Karpas-422 (cell line): ENCODE data around the gene CTNNA1. TPM values are rescaled to one million over a fixed set of nuclear protein-coding genes. Genes with fewer than 3 reads are reported as not detected.

Experiments
- DNase-seq: peaks from one replicate; pipeline ENCODE4 v3.0.0-alpha.2; 2015
- H2AFZ ChIP-seq: fragments of 200-600 bp; sonication (generic); 2 replicates; pipeline ENCODE4 v1.6.1; 2014; ENCODE audit warnings: antibody characterized with exemption, low read length, mixed read lengths
- H3K27ac ChIP-seq: fragments of 200-600 bp; sonication (generic); 2 replicates; pipeline ENCODE4 v1.5.1; 2014; ENCODE audit warnings: mild to moderate bottlenecking, low read length, moderate library complexity
- H3K27me3 ChIP-seq: fragments of 200-600 bp; sonication (generic); 2 replicates; pipeline ENCODE4 v1.6.1; 2014; ENCODE audit warnings: low read length, mixed read lengths
- H3K36me3 ChIP-seq: fragments of 200-600 bp; sonication (generic); 2 replicates; pipeline ENCODE4 v1.6.1; 2014; ENCODE audit warnings: low read length, mixed read lengths; ENCODE audit not compliant: insufficient read depth
- H3K4me1 ChIP-seq: fragments of 200-600 bp; sonication (generic); 2 replicates; pipeline ENCODE4 v1.6.1; 2014; ENCODE audit warnings: mild to moderate bottlenecking, low read length, mixed read lengths
- H3K4me2 ChIP-seq: fragments of 200-600 bp; sonication (generic); 2 replicates; pipeline ENCODE4 v1.6.1; 2014; ENCODE audit warnings: low read length, low read depth, mild to moderate bottlenecking; ENCODE audit not compliant: poor library complexity, severe bottlenecking
- H3K4me3 ChIP-seq: fragments of 200-600 bp; sonication (generic); 2 replicates; pipeline ENCODE4 v1.5.1; 2014; ENCODE audit warnings: mild to moderate bottlenecking, antibody characterized with exemption, low read length, mixed read lengths
- H3K79me2 ChIP-seq: fragments of 200-600 bp; sonication (generic); 2 replicates; pipeline ENCODE4 v1.6.1; 2014; ENCODE audit warnings: mild to moderate bottlenecking, low read length, mixed read lengths
- H3K9ac ChIP-seq: fragments of 200-600 bp; sonication (generic); 2 replicates; pipeline ENCODE4 v1.6.0; 2014; ENCODE audit warnings: low read length
- H3K9me2 ChIP-seq: fragments of 200-600 bp; sonication (generic), shearing (Covaris generic); replicated peaks from 2 replicates; pipeline ENCODE4 v1.6.0; 2014; ENCODE audit warnings: mild to moderate bottlenecking, low read length, moderate library complexity; ENCODE audit not compliant: insufficient read depth
- H3K9me3 ChIP-seq: fragments of 300-700, 200-600 bp; sonication (generic); 2 replicates; pipeline ENCODE4 v1.6.1; 2014; ENCODE audit warnings: low read length, mixed read lengths
- H4K20me1 ChIP-seq: fragments of 200-600 bp; sonication (generic); 2 replicates; pipeline ENCODE4 v1.6.1; 2014; ENCODE audit warnings: mild to moderate bottlenecking, antibody characterized with exemption, low read length, low read depth; ENCODE audit not compliant: insufficient read depth
- total RNA-seq: library from RNA; depleted of rRNA; stranded (reverse); fragments of >200 nt; shearing (Covaris generic); gene quantifications from 2 replicates; pipeline ENCODE4 v1.2.3, GENCODE V29; 2014; ENCODE audit warnings: low replicate concordance

Gene CTNNA1
- total RNA-seq, 1 experiment from 2014 or later, result 13.2 TPM

DNA sequence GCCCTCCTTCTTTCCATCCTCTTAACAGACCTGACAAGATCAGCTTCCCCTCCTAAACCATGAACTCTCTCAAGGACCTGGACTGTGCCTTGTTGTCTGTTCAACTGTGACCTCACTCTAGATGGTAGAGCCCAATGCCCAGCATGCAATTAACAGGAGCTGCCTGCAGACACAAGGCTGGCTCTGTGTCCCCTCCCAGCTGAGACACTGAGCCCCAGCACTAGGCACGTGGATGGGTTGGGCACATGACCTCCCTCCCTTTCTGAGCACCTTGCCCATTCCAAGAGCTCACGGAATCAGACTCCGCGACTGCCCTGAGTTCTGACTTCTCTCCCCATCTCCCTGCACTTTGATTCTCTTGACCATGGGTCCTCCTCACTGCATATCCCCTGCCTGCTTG is 215.4 kb downstream of the CTNNA1 start:
- no peaks in the 10 kb centered on the region for H3K36me3 ChIP-seq
- DNase-seq, result no peak
- H3K4me3 ChIP-seq, result no peak overlapping the region
- H3K27ac ChIP-seq, result no peak overlapping the region
- no peak overlapping the region for H2AFZ ChIP-seq
- no peak overlapping the region for H3K9ac ChIP-seq
- H3K9me2 ChIP-seq, result no peaks in the 10 kb centered on the region
- H3K4me2 ChIP-seq, result no peak overlapping the region
- no peaks in the 10 kb centered on the region for H3K9me3 ChIP-seq
- no peaks in the 10 kb centered on the region for H3K4me1 ChIP-seq
- H3K79me2 ChIP-seq, result no peaks in the 10 kb centered on the region
- no peaks in the 10 kb centered on the region for H3K27me3 ChIP-seq
- H4K20me1 ChIP-seq, result 0 out of 2 replicates have a peak, but pooled peaks cover 9% of the 10 kb centered on the region

DNA sequence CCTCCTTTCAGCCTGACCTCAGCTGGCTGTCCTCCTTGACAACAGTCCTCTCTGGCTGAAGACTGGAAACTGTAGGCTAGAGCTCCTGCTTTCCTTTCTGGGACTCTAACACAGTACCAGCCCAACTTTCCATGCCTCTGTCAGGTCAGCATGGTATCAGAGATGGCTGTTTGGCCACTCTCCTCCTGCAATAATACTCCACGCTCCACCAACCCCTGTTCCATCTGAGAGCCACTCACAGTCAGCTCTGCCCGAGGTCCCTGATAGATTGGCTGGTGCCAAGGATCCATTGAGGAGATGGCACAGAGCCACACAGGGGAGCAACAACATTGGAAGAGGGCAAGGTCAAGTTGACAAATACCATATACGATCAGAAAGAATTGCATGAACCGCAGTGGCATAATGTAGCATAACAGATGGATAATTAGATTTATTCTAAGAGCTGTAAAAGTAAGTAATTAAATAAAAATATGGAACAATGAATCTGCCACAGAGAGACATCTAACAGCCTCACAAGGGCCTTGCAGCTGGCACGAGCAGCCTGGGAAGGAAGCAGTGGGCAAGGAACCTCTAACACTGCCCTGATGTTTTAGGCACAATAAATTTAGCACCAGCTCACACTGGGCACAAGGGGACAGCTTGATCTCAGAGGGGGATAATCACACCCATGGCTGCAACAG is 216.2 kb downstream of the CTNNA1 start:
- Histone ChIP-seq H3K9me2 (no peaks in the 10 kb centered on the region), H3K9ac (no peak overlapping the region), H4K20me1 (0 out of 2 replicates have a peak, but pooled peaks cover 9% of the 10 kb centered on the region), H3K4me1 (no peaks in the 10 kb centered on the region), H3K4me3 (no peak overlapping the region), H3K9me3 (no peaks in the 10 kb centered on the region), H3K27ac (no peak overlapping the region), H3K79me2 (no peaks in the 10 kb centered on the region), H2AFZ (no peak overlapping the region), H3K4me2 (no peak overlapping the region), H3K36me3 (no peaks in the 10 kb centered on the region), H3K27me3 (no peaks in the 10 kb centered on the region)
- DNase-seq, result no peak

DNA sequence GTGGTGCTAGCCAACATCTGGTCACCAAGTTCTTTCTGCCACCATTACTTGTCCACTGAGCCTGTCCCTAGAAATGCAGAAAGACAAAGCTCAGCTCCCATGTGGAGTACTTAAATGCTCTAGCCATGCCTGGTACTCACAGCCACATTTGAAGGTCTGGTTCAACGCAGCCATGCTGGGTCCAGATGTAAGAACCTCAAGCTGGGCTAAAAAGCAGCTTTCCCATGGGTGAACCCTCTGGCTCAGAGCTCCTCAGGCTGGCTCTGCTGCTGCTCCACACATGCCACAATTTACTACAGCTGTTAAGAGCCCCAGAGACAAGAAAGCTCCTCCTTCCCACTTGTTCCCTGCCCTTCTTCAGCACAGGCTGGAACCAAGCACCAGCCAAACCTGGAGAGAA is 219.0 kb downstream of the CTNNA1 start:
- Histone ChIP-seq H3K36me3 (no peaks in the 10 kb centered on the region), H3K4me3 (no peak overlapping the region), H2AFZ (no peak overlapping the region), H3K27ac (no peak overlapping the region), H4K20me1 (0 out of 2 replicates have a peak, but pooled peaks cover 3% of the 10 kb centered on the region), H3K4me1 (no peaks in the 10 kb centered on the region), H3K9me3 (no peaks in the 10 kb centered on the region), H3K79me2 (no peaks in the 10 kb centered on the region), H3K9ac (no peak overlapping the region), H3K9me2 (no peaks in the 10 kb centered on the region), H3K27me3 (no peaks in the 10 kb centered on the region), H3K4me2 (no peak overlapping the region)
- no peak for DNase-seq

DNA sequence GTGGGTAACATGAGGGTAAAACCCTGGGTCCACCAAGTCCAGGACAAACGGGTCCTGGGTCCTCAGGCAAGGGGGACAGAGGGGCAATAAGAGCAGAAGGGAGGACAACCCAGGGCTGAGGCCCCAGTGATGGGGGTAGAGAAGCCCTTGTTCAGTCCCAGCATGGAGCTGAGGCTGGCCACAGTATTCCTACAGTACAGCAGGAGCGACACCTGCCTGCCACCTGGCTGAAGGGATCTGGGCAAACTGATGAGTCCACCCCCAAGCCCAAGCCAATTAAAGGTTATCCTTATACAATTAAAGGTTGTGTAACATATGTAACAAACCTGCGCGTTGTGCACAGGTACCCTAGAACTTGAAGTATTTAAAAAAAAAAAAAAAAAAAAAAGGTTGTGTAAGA is 219.6 kb downstream of the CTNNA1 start:
- H3K79me2 ChIP-seq, result no peaks in the 10 kb centered on the region
- DNase-seq, result no peak
- H3K4me2 ChIP-seq, result no peak overlapping the region
- no peaks in the 10 kb centered on the region for H3K27me3 ChIP-seq
- no peak overlapping the region for H2AFZ ChIP-seq
- no peak overlapping the region for H3K27ac ChIP-seq
- H3K9ac ChIP-seq, result no peak overlapping the region
- H3K9me2 ChIP-seq, result no peaks in the 10 kb centered on the region
- H4K20me1 ChIP-seq, result 0 out of 2 replicates have a peak, but pooled peaks cover 3% of the 10 kb centered on the region
- no peaks in the 10 kb centered on the region for H3K4me1 ChIP-seq
- H3K36me3 ChIP-seq, result no peaks in the 10 kb centered on the region
- no peaks in the 10 kb centered on the region for H3K9me3 ChIP-seq
- H3K4me3 ChIP-seq, result no peak overlapping the region

GRCh38 chr5:138974227-138975063 is 221.2 kb downstream of the CTNNA1 start:
- Histone ChIP-seq H3K4me3 (no peak overlapping the region), H3K27me3 (no peaks in the 10 kb centered on the region), H3K9me3 (no peaks in the 10 kb centered on the region), H3K4me2 (no peak overlapping the region), H4K20me1 (no peaks in the 10 kb centered on the region), H3K27ac (no peak overlapping the region), H3K36me3 (no peaks in the 10 kb centered on the region), H3K9me2 (no peaks in the 10 kb centered on the region; the same call in 1 of the 2 replicates), H3K79me2 (no peaks in the 10 kb centered on the region), H3K9ac (no peak overlapping the region), H2AFZ (no peak overlapping the region), H3K4me1 (no peaks in the 10 kb centered on the region)
- no peak for DNase-seq

DNA sequence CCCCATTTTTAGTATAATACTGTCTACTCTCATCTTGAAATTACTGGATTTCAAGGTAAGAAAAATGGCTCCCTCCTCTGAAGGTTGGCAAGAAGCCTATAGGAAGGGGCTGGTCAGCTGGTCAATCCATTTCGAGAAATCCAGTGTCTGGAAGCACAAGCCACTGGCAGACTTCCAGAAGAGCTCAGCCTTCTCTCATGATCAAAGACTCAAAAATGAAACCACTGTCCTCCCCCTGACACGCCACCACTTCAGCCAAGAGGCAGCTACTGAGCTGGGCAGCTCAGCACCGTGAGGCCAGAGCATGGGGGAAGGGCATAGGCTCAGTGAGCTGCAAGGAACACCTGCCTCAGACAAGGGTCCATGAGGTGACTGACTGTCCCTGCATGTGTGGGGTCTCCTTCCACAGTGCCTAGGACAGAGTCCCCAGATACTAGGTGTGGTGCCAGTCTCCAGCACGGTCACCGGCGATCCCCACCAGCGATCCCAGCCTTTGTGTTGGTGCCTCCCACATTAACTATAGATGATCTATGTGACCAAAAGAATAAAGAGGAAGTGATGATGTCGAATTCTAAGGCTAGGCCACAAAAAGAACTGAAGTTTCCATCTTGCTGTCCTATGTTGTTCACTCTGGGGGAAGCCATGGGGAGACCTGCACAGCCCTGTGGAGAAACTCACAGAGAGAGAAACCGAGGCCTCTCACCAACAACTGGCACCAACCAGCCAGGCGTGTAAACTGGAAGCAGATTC is 222.0 kb downstream of the CTNNA1 start:
- no peak overlapping the region for H3K27ac ChIP-seq
- no peak overlapping the region for H3K4me3 ChIP-seq
- no peak for DNase-seq
- H4K20me1 ChIP-seq, result no peaks in the 10 kb centered on the region
- no peak overlapping the region for H3K4me2 ChIP-seq
- no peaks in the 10 kb centered on the region for H3K9me3 ChIP-seq
- H3K9me2 ChIP-seq, result no peaks in the 10 kb centered on the region; the same call in 1 of the 2 replicates
- H3K4me1 ChIP-seq, result no peaks in the 10 kb centered on the region
- no peaks in the 10 kb centered on the region for H3K79me2 ChIP-seq
- no peaks in the 10 kb centered on the region for H3K36me3 ChIP-seq
- no peaks in the 10 kb centered on the region for H3K27me3 ChIP-seq
- no peak overlapping the region for H2AFZ ChIP-seq
- no peak overlapping the region for H3K9ac ChIP-seq

DNA sequence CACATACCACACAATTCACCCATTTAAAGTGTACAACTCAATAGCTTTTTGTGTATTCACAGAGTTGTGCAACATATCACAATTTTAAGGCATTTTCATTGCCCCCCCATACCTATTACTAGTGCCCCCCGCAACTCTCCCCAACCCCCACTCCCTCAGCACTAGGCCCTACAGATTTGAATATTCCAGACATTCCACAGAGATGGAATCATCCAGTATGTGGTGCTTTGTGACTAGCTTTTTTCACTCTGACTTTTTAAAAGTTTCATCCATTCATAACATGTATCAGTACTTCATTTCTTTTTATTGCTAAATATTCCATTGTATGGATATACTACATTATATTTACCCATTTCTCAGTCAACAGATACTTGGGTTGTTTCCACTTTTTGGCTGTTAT is 224.9 kb downstream of the CTNNA1 start:
- H3K9me3 ChIP-seq, result no peaks in the 10 kb centered on the region
- H3K27ac ChIP-seq, result no peak overlapping the region
- H3K36me3 ChIP-seq, result no peaks in the 10 kb centered on the region
- H3K9me2 ChIP-seq, result no peaks in the 10 kb centered on the region; the same call in 1 of the 2 replicates
- no peak overlapping the region for H3K4me2 ChIP-seq
- no peaks in the 10 kb centered on the region for H3K27me3 ChIP-seq
- H4K20me1 ChIP-seq, result no peaks in the 10 kb centered on the region
- no peak for DNase-seq
- no peak overlapping the region for H2AFZ ChIP-seq
- H3K4me3 ChIP-seq, result no peak overlapping the region
- no peaks in the 10 kb centered on the region for H3K79me2 ChIP-seq
- no peak overlapping the region for H3K9ac ChIP-seq
- H3K4me1 ChIP-seq, result no peaks in the 10 kb centered on the region

- H3K9me2 ChIP-seq, result no peaks in the 10 kb centered on the region; the same call in 1 of the 2 replicates
- H3K79me2 ChIP-seq, result no peaks in the 10 kb centered on the region
- H3K4me2 ChIP-seq, result no peak overlapping the region
- no peak overlapping the region for H3K4me3 ChIP-seq
- no peak overlapping the region for H3K9ac ChIP-seq
- H4K20me1 ChIP-seq, result no peaks in the 10 kb centered on the region
- no peaks in the 10 kb centered on the region for H3K36me3 ChIP-seq
- H3K27me3 ChIP-seq, result no peaks in the 10 kb centered on the region
- no peaks in the 10 kb centered on the region for H3K4me1 ChIP-seq
- no peak overlapping the region for H3K27ac ChIP-seq
- no peaks in the 10 kb centered on the region for H3K9me3 ChIP-seq
- DNase-seq, result no peak
- H2AFZ ChIP-seq, result no peak overlapping the region
Observed at GRCh38 chr5:138978581-138978980, 225.4 kb downstream of the CTNNA1 start.
